H1 (cell line): ENCODE measurements around the gene MKNK2. TPM values are rescaled to one million over a fixed set of nuclear protein-coding genes. Genes with fewer than 3 reads are reported as not detected.

Source experiments
- ATF2 ChIP-seq: IDR thresholded peaks from 2 replicates; pipeline ENCODE4 v1.6.1; 2012; ENCODE audit warnings: low read length, inconsistent platforms
- CTBP2 ChIP-seq: IDR thresholded peaks from 2 replicates; pipeline ENCODE4 v1.7.0; 2011; ENCODE audit warnings: borderline replicate concordance, mild to moderate bottlenecking, moderate library complexity, mixed read lengths, low read length; ENCODE audit not compliant: insufficient read depth, insufficient read length
- CTCF ChIP-seq, 3 experiments: IDR thresholded peaks; 1 replicate in 2 of 3; 2 replicates in 1 of 3; pipeline versions ENCODE4 v1.5.1 to v1.6.1; 2011; ENCODE audit warnings: low read length in 3 of 3, mild to moderate bottlenecking in 3 of 3, inconsistent platforms in 2 of 3, low read depth in 1 of 3, moderate library complexity in 1 of 3; ENCODE audit not compliant: insufficient read depth in 1 of 3; ENCODE audit errors: control extremely low read depth in 1 of 3
- FOSL1 ChIP-seq: IDR thresholded peaks from 2 replicates; pipeline ENCODE4 v1.6.1; 2011; ENCODE audit warnings: mild to moderate bottlenecking, low read depth, low read length, moderate library complexity; ENCODE audit not compliant: insufficient read depth
- KDM4A ChIP-seq: IDR thresholded peaks from one replicate; pipeline ENCODE4 v1.7.1; 2012; ENCODE audit warnings: low read depth, mild to moderate bottlenecking, moderate library complexity, low read length, inconsistent platforms; ENCODE audit not compliant: severe bottlenecking
- NANOG ChIP-seq: IDR thresholded peaks from 2 replicates; pipeline ENCODE4 v1.6.1; 2011; ENCODE audit warnings: low read length, low read depth, mild to moderate bottlenecking, inconsistent platforms; ENCODE audit not compliant: insufficient read depth, poor library complexity, severe bottlenecking
- RNF2 ChIP-seq: fragments of 200-900, 300-1000 bp; sonication (generic); IDR thresholded peaks from 2 replicates; pipeline ENCODE4 v1.7.1; 2016; ENCODE audit warnings: borderline replicate concordance, low read depth, mild to moderate bottlenecking, antibody characterized with exemption, low read length; ENCODE audit not compliant: poor library complexity, severe bottlenecking; ENCODE audit errors: missing control alignments
- polyA plus RNA-seq, 7 experiments: library from polyadenylated mRNA; depleted of rRNA in 3 of 7; stranded (reverse) in 5 of 7; unstranded in 2 of 7; fragments of >200 nt in 5 of 7; fragments of 200-250 nt in 2 of 7; gene quantifications; 1 replicate in 5 of 7; 2 replicates in 1 of 7; 4 replicates in 1 of 7; pipeline versions ENCODE4 v1.2.1 to v1.2.3, GENCODE V29; 2011 to 2013; ENCODE audit warnings: missing spikeins in 2 of 7, mixed read lengths in 2 of 7
- total RNA-seq: library from RNA; stranded (reverse); fragmentation: NEBNext Ultra II Directional; extraction: Animal tissue kit (Norgen Biotek cat#: 25700); gene quantifications from 2 replicates; pipeline ENCODE4 v1.2.1, GENCODE V29; 2021

The MKNK2 gene
- total and polyA plus RNA-seq, 2 of the 8 experiments (the other 6 are each of a cell fraction or from before 2014, with no cell fraction given) = 163 to 166 TPM

DNA sequence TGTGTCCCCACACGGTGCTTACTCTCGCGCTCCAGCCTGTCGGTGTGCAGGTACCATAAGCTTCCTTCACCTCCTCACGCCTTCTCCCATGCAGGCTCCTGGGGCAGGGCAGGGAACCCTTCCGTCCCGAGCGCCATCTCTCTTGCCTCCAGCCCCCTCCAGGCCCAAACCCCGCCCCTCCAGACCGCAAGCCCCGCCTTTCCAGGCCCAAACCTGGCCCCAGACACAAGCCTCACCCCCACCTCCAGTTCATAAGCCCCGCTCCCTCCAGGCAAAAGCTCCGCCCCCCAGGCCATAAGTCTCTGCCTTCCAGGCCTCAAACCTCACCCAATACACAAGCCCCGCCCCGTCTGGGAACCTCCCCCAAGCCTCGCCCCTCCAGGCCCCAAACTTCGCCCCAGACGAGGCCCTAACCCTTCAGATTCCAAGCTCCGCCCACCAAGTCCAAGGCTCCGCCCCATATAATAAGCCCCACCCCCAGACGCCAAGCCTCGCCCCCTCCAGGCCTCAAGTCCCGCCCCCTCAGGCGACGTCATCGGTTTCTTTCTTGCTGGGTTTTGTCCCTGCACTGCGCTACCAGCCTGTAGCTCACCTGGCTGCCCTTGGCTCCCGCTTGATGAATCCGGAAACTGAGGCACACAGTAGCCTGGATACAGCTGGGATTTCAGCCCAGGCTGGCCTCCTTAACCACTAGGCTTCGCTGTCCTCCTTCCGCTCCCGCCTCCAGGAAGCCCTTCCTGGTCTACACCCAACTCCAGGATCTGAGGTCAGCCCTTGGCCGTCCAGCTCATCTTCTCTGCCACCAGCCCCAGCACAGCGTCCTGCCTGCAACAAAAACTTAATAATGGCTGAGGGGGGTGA is 16.1 kb downstream of the MKNK2 start (continued):
- TF ChIP-seq CTCF (IDR thresholded peaks at IDR 0.05; ENCODE audit: control extremely low read depth in 1 of 3, insufficient read depth in 1 of 3, low read depth in 1 of 3, low read length in 3 of 3) = no peak
- TF ChIP-seq CTBP2 = no peak
- no peak for TF ChIP-seq RNF2
- peak; percentile 80; the same call in 1 of the 2 replicates for TF ChIP-seq ATF2
- TF ChIP-seq FOSL1 = no peak
- TF ChIP-seq KDM4A = no peak
- TF ChIP-seq NANOG = no peak
